ENCODE results near the gene LRRC59. TPM values are rescaled to one million over a fixed set of nuclear protein-coding genes. Genes with fewer than 3 reads are reported as not detected.
"Not testable (repeated sequence)": the region's sequence is repeated elsewhere in the genome, so short reads cannot be mapped to it uniquely, and the experiment has no call there.

Gene LRRC59
- total RNA-seq, 2 experiments from 2014 or later, result 45.0 to 47.1 TPM

DNA sequence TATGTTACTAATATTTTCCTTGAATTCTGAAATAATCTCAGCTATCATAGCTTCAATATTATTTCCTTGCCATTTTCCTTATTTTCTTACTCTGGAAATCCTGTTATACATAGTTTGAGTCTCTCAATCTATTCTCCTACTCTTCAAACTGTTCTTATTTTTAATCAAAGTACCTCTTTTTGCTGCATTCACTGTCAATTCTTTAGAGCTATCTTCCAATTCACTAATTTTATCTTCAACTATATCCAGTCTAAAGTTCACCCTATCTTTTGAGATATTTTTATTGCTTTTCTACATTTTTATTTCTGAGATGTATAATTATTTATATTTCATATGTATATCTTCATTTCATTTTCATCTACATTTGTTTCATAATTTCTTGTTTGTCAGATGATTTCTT is 58.7 kb downstream of the LRRC59 start:
- Mint-ChIP-seq H3K4me1 (peaks cover 3% of the 10 kb centered on the region), H3K9me3 (peaks cover 3% of the 10 kb centered on the region), H3K27me3 (peaks cover 8% of the 10 kb centered on the region), H3K36me3 (peaks cover 2% of the 10 kb centered on the region), H3K27ac (no peak overlapping the region), H3K4me3 (no peak overlapping the region)
- ATAC-seq (ENCODE audit: low read depth) (no peak), DNase-seq (no peak)
- POLR2A ChIA-PET, result no interaction called here

DNA sequence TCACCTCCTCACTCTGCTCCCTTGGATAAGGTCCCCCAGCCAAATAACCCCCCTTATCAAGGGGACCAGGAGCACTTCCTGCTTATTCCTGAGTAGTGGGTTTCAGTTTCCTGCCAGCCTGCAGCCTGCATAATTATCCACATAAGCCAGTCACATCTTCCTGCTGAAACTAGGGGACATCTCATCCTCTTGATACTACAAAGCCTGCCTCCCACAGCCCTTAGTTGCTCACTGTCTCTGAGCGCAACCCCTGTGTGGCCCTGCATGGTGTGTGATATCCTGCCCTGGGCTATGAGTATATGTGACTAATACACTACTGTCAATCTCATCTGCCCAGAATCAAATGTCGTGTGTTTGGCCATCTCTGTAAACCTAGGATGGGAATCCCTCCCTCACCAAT is 59.4 kb downstream of the LRRC59 start:
- Mint-ChIP-seq H3K4me1 (peaks cover 5% of the 10 kb centered on the region), H3K4me3 (no peak overlapping the region), H3K36me3 (peaks cover 2% of the 10 kb centered on the region), H3K27ac (no peak overlapping the region), H3K9me3 (peaks cover 3% of the 10 kb centered on the region), H3K27me3 (peaks cover 8% of the 10 kb centered on the region)
- DNase-seq (no peak), ATAC-seq (ENCODE audit: low read depth) (no peak)
- POLR2A ChIA-PET, result no interaction called here

- not testable (repeated sequence) for ATAC-seq (ENCODE audit: low read depth)
- H3K27ac Mint-ChIP-seq, result peak overlapping the region; percentile 78
Observed at GRCh38 chr17:50333291-50334057, 63.8 kb downstream of the LRRC59 start.

DNA sequence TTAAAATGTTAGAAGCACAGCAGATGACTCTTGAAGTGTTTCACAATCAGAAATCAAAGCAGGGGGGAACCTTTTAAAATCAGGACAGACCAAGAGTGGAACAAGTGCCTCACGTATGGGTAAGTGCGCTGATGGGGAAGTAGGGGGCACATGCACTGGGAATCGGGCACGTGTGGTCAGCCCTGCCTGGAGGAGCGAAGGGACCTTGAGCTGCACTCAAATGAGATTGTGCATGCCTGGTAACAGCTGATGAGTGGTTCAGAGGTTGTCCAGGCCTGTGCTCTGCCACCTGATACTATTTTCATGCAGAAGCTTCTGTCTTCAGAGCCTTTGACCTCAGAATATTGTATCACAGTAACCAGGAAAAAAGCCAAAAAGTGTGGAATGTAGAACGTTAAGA is 65.1 kb downstream of the LRRC59 start:
- Mint-ChIP-seq H3K36me3 (no peaks in the 10 kb centered on the region), H3K27me3 (peaks cover 11% of the 10 kb centered on the region), H3K9me3 (no peaks in the 10 kb centered on the region), H3K27ac (no peak overlapping the region), H3K4me1 (peaks cover 5% of the 10 kb centered on the region), H3K4me3 (no peak overlapping the region)
- ATAC-seq (ENCODE audit: low read depth), result no peak
- DNase-seq, result no peak
- POLR2A ChIA-PET, result no interaction called here

More at GRCh38 chr17:50333291-50334057, 63.8 kb downstream of the LRRC59 start:
- H3K9me3 Mint-ChIP-seq, DNase-seq, H3K36me3 Mint-ChIP-seq, H3K4me1 Mint-ChIP-seq: not testable (repeated sequence)
- POLR2A ChIA-PET, result interaction anchor here (0.7 kb wide), 1 partner anchor 182 kb away, joined by 3 read pairs; no protein-coding TSS in a partner anchor
- peaks cover 11% of the 10 kb centered on the region for H3K27me3 Mint-ChIP-seq
- peak overlapping the region; percentile 82 for H3K4me3 Mint-ChIP-seq

Other genes starting within 250 kb of the LRRC59 start
- gene PPP1R9B, start 246.8 kb downstream of the LRRC59 start, total RNA-seq, result 100 to 1,000 TPM; 114 to 116 TPM
- gene SGCA, start 231.5 kb downstream of the LRRC59 start, total RNA-seq, result not detected
- under 1 TPM; 0.78 to 0.96 TPM for gene COL1A1, start 195.9 kb downstream of the LRRC59 start, total RNA-seq
- not detected for gene TMEM92, start 123.1 kb downstream of the LRRC59 start, total RNA-seq
- gene XYLT2, start 51.4 kb downstream of the LRRC59 start, total RNA-seq, result 10 to 100 TPM; 29.0 to 31.9 TPM
- 10 to 100 TPM; 49.6 to 51.0 TPM for gene MRPL27, start 24.3 kb downstream of the LRRC59 start, total RNA-seq
- 10 to 100 TPM; 27.3 to 28.8 TPM for gene EME1, start 24.3 kb downstream of the LRRC59 start, total RNA-seq
- 10 to 100 TPM; 42.1 to 45.0 TPM for gene ACSF2, start 28.7 kb upstream of the LRRC59 start, total RNA-seq
- gene CHAD, start 71.4 kb upstream of the LRRC59 start, total RNA-seq, result not detected
- gene RSAD1, start 81.3 kb upstream of the LRRC59 start, total RNA-seq, result 10 to 100 TPM; 42.7 to 43.5 TPM
- 1 to 10 TPM; 4.0 to 4.4 TPM for gene MYCBPAP, start 110.9 kb upstream of the LRRC59 start, total RNA-seq
- not detected for gene EPN3, start 135.2 kb upstream of the LRRC59 start, total RNA-seq
- 10 to 100 TPM; 31.3 to 33.1 TPM for gene SPATA20, start 149.7 kb upstream of the LRRC59 start, total RNA-seq
- gene CACNA1G, start 163.2 kb upstream of the LRRC59 start, total RNA-seq, result under 1 TPM in 1 of 2 experiments, not detected in 1; 0.11 TPM
- 1 to 10 TPM in 1 of 2 experiments, under 1 TPM in 1; 0.77 to 1.4 TPM for gene ABCC3, start 237.4 kb upstream of the LRRC59 start, total RNA-seq

All from activated naive CD8-positive, alpha-beta T cell treated with anti-CD3 and anti-CD28 coated beads, Interleukin-2, amount 10 ng/mL, durations not matched to agents 7 days and 5 days (primary cell).